GF-D8 (cell line): ENCODE results near the gene PPP1R2C.

Source experiments
- DNase-seq: peaks from one replicate; lab custom pipeline; 2025; lab: John Stamatoyannopoulos, UW

Gene PPP1R2C

GRCh38 chrX:42778096-42778495 is at the start of gene PPP1R2C:
Gene PPP1R2C, minus strand, starts transcription at chrX:42778163. Its CDS starts 84 bp downstream, at chrX:42778079.
- DNase-seq: no peak

GRCh38 chrX:42825201-42825600 is 47.2 kb upstream of the PPP1R2C start:
- DNase-seq: no peak

GRCh38 chrX:42824541-42824940 is 46.6 kb upstream of the PPP1R2C start:
- DNase-seq: no peak

- no peak for DNase-seq
These were observed 45.5 kb upstream of the PPP1R2C start for GRCh38 chrX:42823443-42823842.

GRCh38 chrX:42821803-42822443 is 44.0 kb upstream of the PPP1R2C start:
- no peak for DNase-seq

- no peak for DNase-seq
These were observed 40.4 kb upstream of the PPP1R2C start for GRCh38 chrX:42818151-42818921.

GRCh38 chrX:42809569-42809968 is 31.6 kb upstream of the PPP1R2C start:
- no peak for DNase-seq

- no peak for DNase-seq
These were observed 29.4 kb upstream of the PPP1R2C start for GRCh38 chrX:42807393-42807792.

GRCh38 chrX:42804524-42804923 is 26.6 kb upstream of the PPP1R2C start:
- no peak for DNase-seq

- no peak for DNase-seq
These were observed 25.4 kb upstream of the PPP1R2C start for GRCh38 chrX:42803320-42803719.

GRCh38 chrX:42797651-42798269 is 19.8 kb upstream of the PPP1R2C start:
- no peak for DNase-seq

- no peak for DNase-seq
These were observed 5.5 kb upstream of the PPP1R2C start for GRCh38 chrX:42783451-42783850.

GRCh38 chrX:42776195-42776594 is 1.8 kb downstream of the PPP1R2C start:
- no peak for DNase-seq

- no peak for DNase-seq
These were observed 5.1 kb downstream of the PPP1R2C start for GRCh38 chrX:42772874-42773273.

GRCh38 chrX:42771506-42772335 is 6.2 kb downstream of the PPP1R2C start:
- DNase-seq: no peak

GRCh38 chrX:42770566-42770965 is 7.4 kb downstream of the PPP1R2C start:
- DNase-seq: no peak

- no peak for DNase-seq
These were observed 18.1 kb downstream of the PPP1R2C start for GRCh38 chrX:42759881-42760280.

GRCh38 chrX:42755815-42756214 is 22.1 kb downstream of the PPP1R2C start:
- no peak for DNase-seq

GRCh38 chrX:42754603-42755002 is 23.4 kb downstream of the PPP1R2C start:
- no peak for DNase-seq

- DNase-seq: no peak
These were observed 23.8 kb downstream of the PPP1R2C start for GRCh38 chrX:42754115-42754514.

GRCh38 chrX:42752730-42753129 is 25.2 kb downstream of the PPP1R2C start:
- DNase-seq: no peak

- no peak for DNase-seq
These were observed 26.4 kb downstream of the PPP1R2C start for GRCh38 chrX:42751573-42751972.
